Retinal pigment epithelial cell (primary cell): ENCODE measurements around the gene SMLR1.
A peak's percentile ranks its signal among the peaks of the same experiment; 100 is the strongest.
"Not testable (repeated sequence)": the region's sequence is repeated elsewhere in the genome, so short reads cannot be mapped to it uniquely, and the experiment has no call there.

Source experiments
- DNase-seq: peaks from one replicate; pipeline ENCODE4 v3.0.0-alpha.2; 2010; ENCODE audit warnings: low read depth
- H3K4me3 ChIP-seq: 2 replicates; pipeline ENCODE4 v1.5.1; 2011; ENCODE audit warnings: mild to moderate bottlenecking, low read length, control low read depth, moderate library complexity
- TF ChIP-seq, protein P1 (sequence below): conservative IDR thresholded peaks from 2 replicates; pipeline ENCODE4 v1.5.1; 2011; ENCODE audit warnings: low read depth, low read length, control low read depth, inconsistent platforms

SMLR1 gene

DNA sequence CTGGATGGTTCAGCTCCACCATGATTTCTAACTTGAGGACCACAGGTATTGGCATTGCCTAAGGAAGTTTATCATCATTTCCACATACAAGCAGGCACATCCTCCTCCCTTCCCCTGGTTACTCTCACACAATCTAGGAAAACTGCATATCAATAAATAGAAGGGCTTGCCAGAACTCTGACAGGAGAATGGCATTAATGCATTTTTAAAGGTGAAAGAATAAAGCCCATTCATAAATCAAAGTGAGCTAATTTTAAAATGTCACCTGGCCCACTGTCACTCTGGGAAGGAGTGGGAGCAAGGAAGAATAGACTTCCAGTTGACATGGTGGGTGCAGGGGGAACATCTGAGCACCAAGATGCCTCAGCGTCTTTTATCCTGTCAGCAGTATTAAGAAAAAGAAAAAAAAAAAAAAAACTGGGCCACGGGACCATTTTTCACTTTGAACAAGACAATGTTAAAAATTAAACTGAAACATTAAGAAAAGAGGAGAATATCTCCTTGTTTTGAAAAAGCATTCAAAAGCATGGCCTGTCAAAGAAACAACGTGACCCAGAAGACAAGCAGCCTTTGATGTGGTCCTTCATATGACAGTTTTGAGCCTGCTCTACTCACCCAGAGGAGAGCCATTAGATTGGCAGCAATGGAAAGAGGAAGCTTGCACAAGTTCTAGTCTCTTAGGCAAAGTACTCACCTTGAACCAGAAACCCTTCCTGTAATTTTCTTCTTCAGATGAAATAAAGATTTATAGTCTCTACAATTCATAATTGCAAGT is 39.3 kb upstream of the SMLR1 start:
- TF ChIP-seq, protein P1, sequence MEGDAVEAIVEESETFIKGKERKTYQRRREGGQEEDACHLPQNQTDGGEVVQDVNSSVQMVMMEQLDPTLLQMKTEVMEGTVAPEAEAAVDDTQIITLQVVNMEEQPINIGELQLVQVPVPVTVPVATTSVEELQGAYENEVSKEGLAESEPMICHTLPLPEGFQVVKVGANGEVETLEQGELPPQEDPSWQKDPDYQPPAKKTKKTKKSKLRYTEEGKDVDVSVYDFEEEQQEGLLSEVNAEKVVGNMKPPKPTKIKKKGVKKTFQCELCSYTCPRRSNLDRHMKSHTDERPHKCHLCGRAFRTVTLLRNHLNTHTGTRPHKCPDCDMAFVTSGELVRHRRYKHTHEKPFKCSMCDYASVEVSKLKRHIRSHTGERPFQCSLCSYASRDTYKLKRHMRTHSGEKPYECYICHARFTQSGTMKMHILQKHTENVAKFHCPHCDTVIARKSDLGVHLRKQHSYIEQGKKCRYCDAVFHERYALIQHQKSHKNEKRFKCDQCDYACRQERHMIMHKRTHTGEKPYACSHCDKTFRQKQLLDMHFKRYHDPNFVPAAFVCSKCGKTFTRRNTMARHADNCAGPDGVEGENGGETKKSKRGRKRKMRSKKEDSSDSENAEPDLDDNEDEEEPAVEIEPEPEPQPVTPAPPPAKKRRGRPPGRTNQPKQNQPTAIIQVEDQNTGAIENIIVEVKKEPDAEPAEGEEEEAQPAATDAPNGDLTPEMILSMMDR: no peak
- H3K4me3 ChIP-seq: no peak overlapping the region
- DNase-seq: no peak

DNA sequence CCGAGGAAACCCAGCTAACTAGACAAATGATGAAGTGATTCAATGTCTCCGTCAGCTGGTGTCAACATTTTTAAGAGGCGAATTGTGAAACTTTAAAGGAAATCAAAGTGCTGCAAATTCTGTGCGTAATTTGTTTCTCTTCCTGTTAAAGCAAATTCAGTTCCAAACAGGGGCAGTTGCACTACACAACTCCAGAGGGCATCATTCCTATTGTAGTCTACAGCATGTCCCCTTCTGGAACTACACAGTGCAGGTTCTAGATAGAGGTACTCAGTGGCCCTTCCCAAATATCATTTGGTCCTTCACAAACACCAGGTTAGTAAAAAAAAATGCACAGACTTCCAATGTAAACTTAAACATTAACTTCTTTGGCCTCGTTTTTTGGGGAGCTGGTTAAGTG is 38.3 kb upstream of the SMLR1 start:
- DNase-seq: no peak
- TF ChIP-seq, protein P1: no peak
- H3K4me3 ChIP-seq: no peak overlapping the region

DNA sequence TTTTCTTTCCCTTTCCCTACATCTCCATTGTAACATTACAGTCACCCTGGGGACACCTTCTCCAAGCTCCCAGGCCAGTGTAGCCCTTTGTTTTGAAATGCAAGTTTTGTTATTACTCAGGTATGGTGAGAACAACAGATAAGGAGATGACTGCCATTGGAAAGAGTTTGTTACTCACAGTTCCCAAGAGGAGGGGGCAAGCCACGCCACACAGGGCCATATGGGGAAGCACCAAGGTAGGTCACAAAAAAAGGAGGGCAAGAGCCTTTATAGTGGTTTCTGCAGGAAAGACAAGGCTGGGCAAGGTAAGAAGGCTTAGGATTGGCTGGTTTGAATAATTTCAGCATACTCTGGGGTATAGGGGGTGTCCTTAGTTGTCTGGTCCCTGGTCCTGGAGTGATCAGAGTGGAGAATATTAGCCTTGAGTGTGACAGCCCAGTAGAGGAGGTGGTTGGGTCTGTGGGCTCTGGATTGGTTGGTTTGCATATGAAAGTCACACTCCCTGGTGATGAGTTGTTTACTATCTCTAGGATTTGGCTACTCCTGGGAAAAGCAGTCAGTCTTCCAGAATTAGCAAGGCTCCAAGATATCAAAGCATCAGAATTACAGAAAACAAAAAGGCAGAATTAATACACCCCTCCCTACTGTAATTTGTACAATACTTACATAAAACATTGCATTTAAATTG is 33.1 kb upstream of the SMLR1 start:
- TF ChIP-seq, protein P1: no peak
- no peak overlapping the region for H3K4me3 ChIP-seq
- DNase-seq: no peak

DNA sequence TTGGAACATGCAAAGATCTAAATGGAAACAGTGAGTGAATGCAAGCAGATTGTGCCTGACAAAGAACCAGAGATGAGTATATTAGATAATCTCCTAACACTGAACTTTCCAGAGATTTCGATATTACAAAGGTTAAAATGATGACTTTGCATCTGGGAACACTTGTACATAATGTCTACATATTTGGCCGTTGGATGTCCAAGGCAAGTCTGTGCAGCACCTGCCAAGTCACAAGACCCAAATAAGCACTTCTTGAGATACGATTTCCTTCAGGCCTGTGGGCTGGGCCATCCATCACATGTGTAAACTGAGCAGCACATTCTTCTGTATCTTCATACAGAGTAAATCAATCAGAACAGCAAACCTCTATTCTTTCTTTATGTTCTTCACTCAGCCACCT is 32.5 kb upstream of the SMLR1 start:
- DNase-seq: no peak
- no peak overlapping the region for H3K4me3 ChIP-seq
- TF ChIP-seq, protein P1: no peak

DNA sequence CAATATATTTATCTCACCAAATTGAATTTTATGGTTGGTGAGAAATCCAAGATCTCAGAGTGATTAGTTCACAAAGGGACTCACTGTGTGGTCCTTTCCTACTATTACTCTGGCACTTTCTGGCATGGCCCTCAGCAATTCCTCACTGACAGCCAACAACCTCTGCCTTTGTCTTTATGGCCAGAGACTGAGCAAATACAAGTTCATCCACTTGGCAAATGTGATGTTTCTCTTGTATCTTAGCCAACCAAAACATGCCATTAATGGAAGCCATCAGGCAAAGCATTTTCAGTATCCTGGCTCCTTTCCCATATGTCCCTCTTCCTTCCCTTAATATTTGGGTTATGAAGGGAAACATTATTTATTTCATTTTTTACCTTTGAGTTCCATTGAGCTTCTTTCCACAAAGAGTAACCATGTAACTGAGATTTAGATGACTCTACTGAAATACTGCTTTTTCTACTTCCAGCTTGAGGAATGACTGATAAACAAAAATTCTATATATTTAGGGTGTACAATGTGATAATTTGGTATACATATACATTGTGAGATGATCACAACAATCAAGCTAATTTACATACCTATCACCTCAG is 30.8 kb upstream of the SMLR1 start:
- TF ChIP-seq, protein P1: no peak
- no peak overlapping the region for H3K4me3 ChIP-seq
- peak; percentile 29 for DNase-seq

DNA sequence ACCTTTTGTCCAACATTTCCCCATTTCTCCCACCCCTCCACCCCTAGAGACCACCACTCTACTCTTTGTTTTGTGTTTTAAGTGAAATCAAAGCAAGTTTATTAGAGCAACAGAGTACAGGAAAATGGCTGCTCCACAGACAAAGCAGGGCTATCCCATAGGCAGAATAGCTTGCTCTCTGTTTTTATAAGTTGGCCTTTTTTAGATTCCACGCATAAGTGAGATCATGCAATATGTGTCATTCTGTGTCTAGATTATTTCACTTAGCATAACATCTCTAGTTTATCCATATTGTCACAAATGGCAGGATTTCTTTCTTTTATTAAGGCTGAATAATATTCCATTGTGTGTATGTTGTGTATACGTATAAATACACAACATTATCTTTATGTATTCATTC is 30.1 kb upstream of the SMLR1 start:
- DNase-seq: no peak
- no peak overlapping the region for H3K4me3 ChIP-seq
- TF ChIP-seq, protein P1: no peak

DNA sequence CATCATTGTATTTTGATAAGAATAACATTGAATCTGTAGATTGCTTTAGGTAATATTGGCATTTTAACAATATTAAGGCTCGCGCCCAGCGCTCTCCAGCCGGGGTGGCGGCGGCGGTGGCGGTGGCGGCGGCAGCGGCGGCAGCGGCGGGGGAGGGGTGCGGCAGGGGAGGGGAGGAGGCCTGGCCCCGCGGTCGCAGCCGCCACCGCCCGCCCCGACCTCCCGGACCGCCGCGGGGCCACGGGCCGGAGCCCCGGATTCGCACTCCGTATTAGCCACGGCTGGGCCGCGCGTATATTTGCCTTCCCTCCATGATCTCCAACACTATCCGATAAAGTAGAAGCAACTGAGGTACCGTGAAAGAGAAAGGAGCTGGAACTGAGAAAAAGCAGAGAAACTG is 25.8 kb upstream of the SMLR1 start:
- DNase-seq, H3K4me3 ChIP-seq: not testable (repeated sequence)
